GM10266 (cell line): ENCODE measurements around the gene DUS1L.

Experiments
- DNase-seq: peaks from one replicate; pipeline ENCODE4 v3.0.0; 2012; ENCODE audit errors: extremely low spot score
- CTCF ChIP-seq: IDR thresholded peaks from 2 replicates; pipeline ENCODE4 v1.5.1; 2012; ENCODE audit warnings: mild to moderate bottlenecking, low read depth; ENCODE audit not compliant: control insufficient read depth, insufficient read depth; ENCODE audit errors: missing control alignments

Gene DUS1L

GRCh38 chr17:82077617-82078358 is 12.2 kb upstream of the DUS1L start:
- no peak for DNase-seq
- no peak for TF ChIP-seq CTCF

DNA sequence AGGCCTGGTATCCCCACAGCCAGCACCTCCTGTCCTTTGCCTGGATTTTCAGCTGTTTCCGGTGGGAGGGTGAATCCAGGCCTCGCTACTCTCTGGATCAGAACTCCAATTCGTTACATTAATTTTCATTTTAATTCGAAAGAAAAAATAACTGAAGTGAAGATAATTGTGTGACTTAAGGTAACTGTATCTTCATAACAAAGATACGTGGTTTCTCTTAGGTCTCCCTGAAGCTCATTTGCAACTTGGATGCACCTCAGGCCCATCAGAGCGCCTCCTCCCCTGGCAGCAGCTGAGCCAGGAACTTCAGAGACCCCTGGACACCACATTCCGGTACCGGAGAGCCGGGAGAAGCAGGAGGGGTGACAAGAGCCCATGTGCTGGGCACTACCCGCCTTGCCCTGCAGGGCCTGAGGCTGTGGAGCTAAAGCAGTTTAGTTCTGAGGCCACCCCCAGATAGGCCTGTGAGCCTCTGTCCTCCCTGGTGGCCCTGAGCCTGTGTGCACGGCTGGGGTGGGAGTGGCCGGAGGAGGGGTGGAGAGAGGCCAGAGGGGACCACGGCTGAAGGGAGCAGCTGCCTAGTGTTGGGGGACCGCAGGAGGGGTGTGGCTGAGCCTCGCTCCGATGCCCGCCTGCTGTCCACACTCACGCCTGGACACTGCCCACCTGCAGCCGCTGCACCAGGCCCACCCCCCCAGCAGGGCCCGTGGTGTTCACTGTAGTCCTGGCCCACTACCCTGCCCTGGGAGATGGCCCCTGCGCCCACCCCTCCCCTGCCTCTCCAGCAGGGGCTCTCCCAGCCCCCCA is 11.4 kb upstream of the DUS1L start:
- no peak for DNase-seq
- TF ChIP-seq CTCF, result no peak

- TF ChIP-seq CTCF, result no peak
- no peak for DNase-seq
Measured at GRCh38 chr17:82076018-82076784, 10.6 kb upstream of the DUS1L start.

- no peak for DNase-seq
- no peak for TF ChIP-seq CTCF
Measured at GRCh38 chr17:82073446-82073845, 7.8 kb upstream of the DUS1L start.

GRCh38 chr17:82072827-82073226 is 7.2 kb upstream of the DUS1L start:
- DNase-seq, result no peak
- no peak for TF ChIP-seq CTCF

DNA sequence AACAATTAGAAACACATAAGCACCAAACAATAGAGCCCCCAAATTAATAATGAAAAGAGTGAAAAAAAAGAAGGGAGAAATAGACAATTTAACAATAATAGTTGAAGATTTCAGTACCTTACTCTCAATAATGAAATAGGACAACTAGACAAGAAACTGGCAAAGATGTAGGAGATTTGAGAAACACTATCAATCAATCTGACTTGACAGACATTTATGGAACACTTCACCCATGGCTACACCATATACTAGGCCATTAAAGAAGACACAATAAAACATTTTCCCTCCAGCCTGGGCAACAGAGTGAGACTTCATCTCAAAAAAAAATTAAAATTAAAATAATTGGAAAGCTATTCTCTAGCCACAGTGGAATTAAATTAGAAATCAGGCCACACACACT is 5.0 kb upstream of the DUS1L start:
- TF ChIP-seq CTCF, result no peak
- no peak for DNase-seq

DNA sequence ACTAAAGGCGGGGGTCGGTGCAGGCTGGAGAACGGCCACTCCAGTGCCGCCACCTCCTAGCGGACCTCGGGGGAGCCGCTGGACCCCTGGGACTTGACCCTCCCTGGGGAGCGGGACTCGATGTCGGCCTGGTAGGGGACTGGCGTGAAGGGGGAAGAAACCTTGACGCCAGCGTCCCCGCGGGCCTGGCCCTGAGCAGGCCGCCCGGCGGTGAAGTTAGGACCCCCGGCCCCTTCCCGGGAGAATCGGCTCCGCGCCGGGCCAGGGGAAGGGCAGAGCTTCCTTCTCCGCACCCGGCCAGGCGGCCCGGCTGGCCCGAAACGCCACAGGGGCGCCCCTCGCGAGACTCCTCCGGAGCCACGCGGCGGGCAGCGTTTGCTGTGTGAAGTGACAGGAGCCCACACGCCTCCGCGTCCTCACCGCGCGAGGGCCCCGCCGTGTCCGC is 389 bp downstream of the DUS1L start:
- no peak for DNase-seq
- TF ChIP-seq CTCF, result no peak
